ENCODE results near the gene TMEM218. TPM values are rescaled to one million over a fixed set of nuclear protein-coding genes. Genes with fewer than 3 reads are reported as not detected.

The TMEM218 gene
- total and polyA plus RNA-seq, 2 donors (not counting 3 experiments of a cell fraction or from before 2014, with no cell fraction given) = 23.8 to 45.1 TPM

DNA sequence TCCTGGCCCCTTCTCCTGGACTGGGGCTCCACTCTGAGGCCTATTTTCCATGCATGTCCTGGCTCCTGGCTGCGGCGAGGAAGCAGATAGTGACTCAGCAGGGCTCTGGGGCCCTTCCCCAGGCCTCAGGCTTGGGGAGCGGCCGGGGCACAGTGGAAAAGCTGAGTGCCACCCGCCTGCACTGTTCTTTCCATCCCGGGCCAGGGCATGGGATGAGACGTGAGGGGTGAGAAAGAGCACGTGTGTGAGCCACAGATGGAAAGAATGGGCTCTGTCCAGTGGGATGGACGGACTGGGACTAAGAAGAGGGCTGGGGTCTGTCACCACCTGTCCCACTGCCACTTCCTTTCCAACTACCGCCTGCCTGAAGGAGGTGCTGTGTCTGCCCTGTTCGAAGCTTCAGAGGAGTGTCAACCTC is 35.5 kb downstream of the TMEM218 start:
- Histone ChIP-seq H3K79me2 (ENCODE audit: control insufficient read depth, insufficient read depth, low read length) (no peaks in the 10 kb centered on the region), H4K20me1 (replicated peaks; ENCODE audit: control insufficient read depth, extremely low read depth, insufficient read depth, low read length) (no peaks in the 10 kb centered on the region), H3K4me1 (ENCODE audit: control insufficient read depth, extremely low read depth, insufficient read depth, low read length) (peaks cover 2% of the 10 kb centered on the region), H3K9ac (replicated peaks; ENCODE audit: extremely low read depth, insufficient read depth, low read length) (no peak overlapping the region), H3K4me3 (replicated peaks in 1 of 3; ENCODE audit: insufficient read depth in 1 of 3, low read depth in 1 of 3, low read length in 3 of 3) (no peak overlapping the region), H3K27ac (ENCODE audit: insufficient read depth, low read depth, low read length) (no peak overlapping the region), H3K36me3 (ENCODE audit: control insufficient read depth in 2 of 2, extremely low read depth in 1 of 2, insufficient read depth in 2 of 2, low read length in 2 of 2) (no peaks in the 10 kb centered on the region), H3K9me1 (replicated peaks; ENCODE audit: control insufficient read depth, extremely low read depth, insufficient read depth, low read length) (no peaks in the 10 kb centered on the region), H3K27me3 (ENCODE audit: control insufficient read depth in 2 of 2, insufficient read depth in 2 of 2, low read length in 2 of 2) (no peaks in the 10 kb centered on the region), H3K4me2 (ENCODE audit: insufficient read depth, low read length) (no peak overlapping the region), H3K9me3 (replicated peaks; ENCODE audit: control insufficient read depth, insufficient read depth, low read length) (no peaks in the 10 kb centered on the region), H2AFZ (ENCODE audit: low read depth, low read length) (no peak overlapping the region)
- DNase-seq (ENCODE audit: low read depth, low spot score) (no peak), FAIRE-seq (no peak)
- TF ChIP-seq, protein P1, sequence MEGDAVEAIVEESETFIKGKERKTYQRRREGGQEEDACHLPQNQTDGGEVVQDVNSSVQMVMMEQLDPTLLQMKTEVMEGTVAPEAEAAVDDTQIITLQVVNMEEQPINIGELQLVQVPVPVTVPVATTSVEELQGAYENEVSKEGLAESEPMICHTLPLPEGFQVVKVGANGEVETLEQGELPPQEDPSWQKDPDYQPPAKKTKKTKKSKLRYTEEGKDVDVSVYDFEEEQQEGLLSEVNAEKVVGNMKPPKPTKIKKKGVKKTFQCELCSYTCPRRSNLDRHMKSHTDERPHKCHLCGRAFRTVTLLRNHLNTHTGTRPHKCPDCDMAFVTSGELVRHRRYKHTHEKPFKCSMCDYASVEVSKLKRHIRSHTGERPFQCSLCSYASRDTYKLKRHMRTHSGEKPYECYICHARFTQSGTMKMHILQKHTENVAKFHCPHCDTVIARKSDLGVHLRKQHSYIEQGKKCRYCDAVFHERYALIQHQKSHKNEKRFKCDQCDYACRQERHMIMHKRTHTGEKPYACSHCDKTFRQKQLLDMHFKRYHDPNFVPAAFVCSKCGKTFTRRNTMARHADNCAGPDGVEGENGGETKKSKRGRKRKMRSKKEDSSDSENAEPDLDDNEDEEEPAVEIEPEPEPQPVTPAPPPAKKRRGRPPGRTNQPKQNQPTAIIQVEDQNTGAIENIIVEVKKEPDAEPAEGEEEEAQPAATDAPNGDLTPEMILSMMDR (IDR thresholded peaks at IDR 0.05; ENCODE audit: extremely low read depth in 1 of 2, insufficient read depth in 1 of 2, low read depth in 1 of 2, low read length in 2 of 2) = no peak
- TF ChIP-seq EZH2 (IDR thresholded peaks at IDR 0.05; ENCODE audit: borderline replicate concordance, low read depth, low read length, severe bottlenecking) = no peak
- TF ChIP-seq, protein P2, sequence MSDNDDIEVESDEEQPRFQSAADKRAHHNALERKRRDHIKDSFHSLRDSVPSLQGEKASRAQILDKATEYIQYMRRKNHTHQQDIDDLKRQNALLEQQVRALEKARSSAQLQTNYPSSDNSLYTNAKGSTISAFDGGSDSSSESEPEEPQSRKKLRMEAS (IDR thresholded peaks at IDR 0.05; ENCODE audit: insufficient read depth, insufficient read length) = no peak
- intact Hi-C loops (cut with micrococcal nuclease) = no loop called here
- no TSS peak for BruUV-seq (replicated peaks)
- dilution Hi-C loops (cut with MboI; ENCODE audit: extremely low pct_ligation_motif_present, low sequenced_read_pairs) = no loop called here
- CTCF ChIA-PET = interaction anchor here (1.4 to 1.7 kb wide), 2 partner anchors 13 to 48 kb away, joined by 4 read pairs; partner anchors contain the start of gene SLC37A2
- POLR2A ChIA-PET = no interaction called here

DNA sequence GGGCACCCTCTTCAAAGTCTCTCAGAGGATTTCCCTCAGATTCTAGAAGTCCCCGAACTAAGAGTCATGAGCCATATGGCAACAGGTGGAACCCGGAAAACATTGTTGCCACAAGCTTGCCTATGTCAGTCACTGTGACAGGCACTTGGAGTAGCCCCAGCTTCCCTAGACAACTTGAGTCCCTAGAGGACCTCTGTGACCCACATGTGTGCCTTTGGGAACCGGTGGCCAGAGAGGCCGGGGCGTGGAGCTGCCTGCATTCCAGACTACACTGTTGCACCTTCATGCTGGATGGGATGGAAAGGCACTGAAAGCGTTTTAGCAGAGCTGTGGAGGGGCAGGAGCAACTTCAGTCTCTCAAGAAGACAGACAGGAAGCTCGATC is 36.2 kb downstream of the TMEM218 start:
- Histone ChIP-seq H3K27me3 (ENCODE audit: control insufficient read depth in 2 of 2, insufficient read depth in 2 of 2, low read length in 2 of 2) (no peaks in the 10 kb centered on the region), H3K4me3 (replicated peaks in 1 of 3; ENCODE audit: insufficient read depth in 1 of 3, low read depth in 1 of 3, low read length in 3 of 3) (no peak overlapping the region), H3K9me1 (replicated peaks; ENCODE audit: control insufficient read depth, extremely low read depth, insufficient read depth, low read length) (no peaks in the 10 kb centered on the region), H4K20me1 (replicated peaks; ENCODE audit: control insufficient read depth, extremely low read depth, insufficient read depth, low read length) (no peaks in the 10 kb centered on the region), H3K9me3 (replicated peaks; ENCODE audit: control insufficient read depth, insufficient read depth, low read length) (no peaks in the 10 kb centered on the region), H3K79me2 (ENCODE audit: control insufficient read depth, insufficient read depth, low read length) (no peaks in the 10 kb centered on the region), H3K9ac (replicated peaks; ENCODE audit: extremely low read depth, insufficient read depth, low read length) (no peak overlapping the region), H3K27ac (ENCODE audit: insufficient read depth, low read depth, low read length) (no peak overlapping the region), H3K4me2 (ENCODE audit: insufficient read depth, low read length) (no peak overlapping the region), H3K4me1 (ENCODE audit: control insufficient read depth, extremely low read depth, insufficient read depth, low read length) (peaks cover 8% of the 10 kb centered on the region), H3K36me3 (ENCODE audit: control insufficient read depth in 2 of 2, extremely low read depth in 1 of 2, insufficient read depth in 2 of 2, low read length in 2 of 2) (no peaks in the 10 kb centered on the region), H2AFZ (ENCODE audit: low read depth, low read length) (no peak overlapping the region)
- BruUV-seq (replicated peaks) = no TSS peak
- TF ChIP-seq, protein P2 (IDR thresholded peaks at IDR 0.05; ENCODE audit: insufficient read depth, insufficient read length) = no peak
- no peak for TF ChIP-seq MYC (IDR thresholded peaks at IDR 0.05; ENCODE audit: low read depth, low read length)
- no peak for TF ChIP-seq GATA2 (IDR thresholded peaks at IDR 0.05; ENCODE audit: insufficient read depth, insufficient read length, low read depth, low read length)
- TF ChIP-seq EZH2 (IDR thresholded peaks at IDR 0.05; ENCODE audit: borderline replicate concordance, low read depth, low read length, severe bottlenecking) = no peak
- no peak for TF ChIP-seq JUN (IDR thresholded peaks at IDR 0.05; ENCODE audit: borderline replicate concordance, insufficient read depth, insufficient read length, low read depth)
- no peak for TF ChIP-seq FOS (IDR thresholded peaks at IDR 0.05; ENCODE audit: borderline replicate concordance, insufficient read depth, low read length)
- no peak for TF ChIP-seq POLR2AphosphoS5 (IDR thresholded peaks at IDR 0.05; ENCODE audit: insufficient read depth, low read depth, low read length)
- TF ChIP-seq, protein P1 (IDR thresholded peaks at IDR 0.05; ENCODE audit: extremely low read depth in 1 of 2, insufficient read depth in 1 of 2, low read depth in 1 of 2, low read length in 2 of 2) = no peak
- TF ChIP-seq POLR2A (IDR thresholded peaks at IDR 0.05; ENCODE audit: low read depth, low read length) = no peak
- ChIA-PET POLR2A (no interaction called here), CTCF (interaction anchor here (1.4 to 1.7 kb wide), 2 partner anchors 12 to 49 kb away, joined by 4 read pairs; partner anchors contain the start of gene SLC37A2)
- no peak for FAIRE-seq
- dilution Hi-C loops (cut with MboI; ENCODE audit: extremely low pct_ligation_motif_present, low sequenced_read_pairs) (no loop called here), intact Hi-C loops (cut with micrococcal nuclease) (no loop called here)
- no peak for DNase-seq (ENCODE audit: low read depth, low spot score)
